ENCODE data around the gene GMIP. TPM values are rescaled to one million over a fixed set of nuclear protein-coding genes. Genes with fewer than 3 reads are reported as not detected.

The GMIP gene
- total and polyA plus RNA-seq, 2 of the 4 experiments (the other 2 are of a cell fraction) = 4.1 to 11.0 TPM

DNA sequence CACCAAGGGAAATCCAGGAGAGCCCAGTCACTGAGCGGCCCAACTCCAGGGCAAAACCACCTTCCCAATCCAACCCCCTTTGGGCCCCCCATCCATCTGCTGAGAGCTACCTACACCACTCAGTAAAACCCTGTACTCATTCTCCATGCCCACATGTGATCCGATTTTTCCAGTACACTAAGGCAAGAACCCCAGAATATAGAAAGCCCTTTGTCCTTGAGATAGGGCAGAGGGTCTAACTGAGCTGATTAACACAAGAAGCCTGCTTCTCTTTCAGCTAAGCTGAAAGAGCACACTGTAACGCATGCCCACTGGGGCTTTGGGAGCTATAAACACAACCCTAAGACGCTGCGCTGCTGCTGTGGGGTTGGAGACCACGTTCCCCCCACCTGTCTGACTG, 61.0 kb downstream of the GMIP start:
- no peak overlapping the region for H2BK20ac ChIP-seq (ENCODE audit: low read depth, low read length)
- no peak overlapping the region for H2BK15ac ChIP-seq (ENCODE audit: low read depth, low read length)
- H3K4me3 ChIP-seq (ENCODE audit: insufficient read depth, low read depth, low read length) = no peak overlapping the region
- no peak overlapping the region for H2AK9ac ChIP-seq (replicated peaks; ENCODE audit: low read depth, low read length, poor library complexity)
- H3K9ac ChIP-seq (ENCODE audit: low read depth, low read length) = no peak overlapping the region
- H3K56ac ChIP-seq (ENCODE audit: extremely low read depth, insufficient read depth, low read length) = no peak overlapping the region
- no peak overlapping the region for H2AK5ac ChIP-seq (ENCODE audit: low read depth, low read length)
- no peak overlapping the region for H3K18ac ChIP-seq (ENCODE audit: low read depth, low read length)
- H2BK5ac ChIP-seq (ENCODE audit: low read depth, low read length, poor library complexity, severe bottlenecking) = no peak overlapping the region
- no peak overlapping the region for H3K14ac ChIP-seq (replicated peaks; ENCODE audit: low read depth, low read length)
- no peaks in the 10 kb centered on the region for H3K36me3 ChIP-seq (ENCODE audit: control insufficient read depth, insufficient read depth, low read length)
- DNase-seq = no peak
- H4K5ac ChIP-seq (ENCODE audit: low read depth, low read length) = no peak overlapping the region
- POLR2A ChIA-PET (ENCODE audit: unreplicated experiment) = no interaction called here
- H3K4me1 ChIP-seq (ENCODE audit: control insufficient read depth, insufficient read depth, low read length) = no peaks in the 10 kb centered on the region
- no peaks in the 10 kb centered on the region for H4K20me1 ChIP-seq (ENCODE audit: insufficient read depth, low read length)
- no peaks in the 10 kb centered on the region for H3K9me3 ChIP-seq (ENCODE audit: control insufficient read depth, insufficient read depth, low read length)
- in situ Hi-C loops (cut with MboI; ENCODE audit: low sequenced_read_pairs) (no loop called here), dilution Hi-C loops (cut with HindIII; ENCODE audit: low sequenced_read_pairs, unreplicated experiment) (no loop called here), intact Hi-C loops (cut with micrococcal nuclease) (no loop called here)
- CTCF ChIA-PET = no interaction called here
- H2AFZ ChIP-seq (replicated peaks; ENCODE audit: low read length, poor library complexity) = no peak overlapping the region
- H4K8ac ChIP-seq (ENCODE audit: low read depth in 2 of 2, low read length in 2 of 2) = no peak overlapping the region
- no peak overlapping the region for H3K27ac ChIP-seq (ENCODE audit: insufficient read depth, low read length)
- ATAC-seq (ENCODE audit: low read depth) = no peak
- WGBS, 2 experiments (ENCODE audit: extremely low coverage in 2 of 2, insufficient read length in 1 of 2) = no CpG with 5 or more reads among the region's 6 CpGs
- H3K4me2 ChIP-seq (ENCODE audit: low read depth, low read length) = no peak overlapping the region
- BruUV-seq (replicated peaks) = no TSS peak
- TF ChIP-seq MAFK (IDR thresholded peaks at IDR 0.05; ENCODE audit: low read depth, low read length) (no peak), RFX5 (IDR thresholded peaks at IDR 0.05; ENCODE audit: low read depth, low read length) (no peak), MAZ (IDR thresholded peaks at IDR 0.05; ENCODE audit: borderline replicate concordance, low read depth, low read length) (no peak), SMC3 (IDR thresholded peaks at IDR 0.05; ENCODE audit: low read depth, low read length) (no peak), POLR2A (IDR thresholded peaks at IDR 0.05; ENCODE audit: low read depth, low read length) (no peak), MXI1 (IDR thresholded peaks at IDR 0.05; ENCODE audit: borderline replicate concordance, low read depth, low read length) (no peak), CHD1 (IDR thresholded peaks at IDR 0.05; ENCODE audit: low read depth, low read length) (no peak), RAD21 (IDR thresholded peaks at IDR 0.05; ENCODE audit: low read length) (no peak), FOS (IDR thresholded peaks at IDR 0.05; ENCODE audit: low read depth, low read length) (no peak), CEBPB (IDR thresholded peaks at IDR 0.05; ENCODE audit: low read depth, low read length) (no peak), RCOR1 (IDR thresholded peaks at IDR 0.05; ENCODE audit: insufficient replicate concordance, low read length) (no peak), BHLHE40 (IDR thresholded peaks at IDR 0.05; ENCODE audit: low read depth, low read length) (no peak), NFE2L2 (IDR thresholded peaks at IDR 0.05; ENCODE audit: low read depth, low read length) (no peak)
- TF ChIP-seq, protein P1, sequence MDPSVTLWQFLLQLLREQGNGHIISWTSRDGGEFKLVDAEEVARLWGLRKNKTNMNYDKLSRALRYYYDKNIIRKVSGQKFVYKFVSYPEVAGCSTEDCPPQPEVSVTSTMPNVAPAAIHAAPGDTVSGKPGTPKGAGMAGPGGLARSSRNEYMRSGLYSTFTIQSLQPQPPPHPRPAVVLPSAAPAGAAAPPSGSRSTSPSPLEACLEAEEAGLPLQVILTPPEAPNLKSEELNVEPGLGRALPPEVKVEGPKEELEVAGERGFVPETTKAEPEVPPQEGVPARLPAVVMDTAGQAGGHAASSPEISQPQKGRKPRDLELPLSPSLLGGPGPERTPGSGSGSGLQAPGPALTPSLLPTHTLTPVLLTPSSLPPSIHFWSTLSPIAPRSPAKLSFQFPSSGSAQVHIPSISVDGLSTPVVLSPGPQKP (IDR thresholded peaks at IDR 0.05; ENCODE audit: borderline replicate concordance, low read depth, low read length) = no peak
- TF ChIP-seq, protein P2, sequence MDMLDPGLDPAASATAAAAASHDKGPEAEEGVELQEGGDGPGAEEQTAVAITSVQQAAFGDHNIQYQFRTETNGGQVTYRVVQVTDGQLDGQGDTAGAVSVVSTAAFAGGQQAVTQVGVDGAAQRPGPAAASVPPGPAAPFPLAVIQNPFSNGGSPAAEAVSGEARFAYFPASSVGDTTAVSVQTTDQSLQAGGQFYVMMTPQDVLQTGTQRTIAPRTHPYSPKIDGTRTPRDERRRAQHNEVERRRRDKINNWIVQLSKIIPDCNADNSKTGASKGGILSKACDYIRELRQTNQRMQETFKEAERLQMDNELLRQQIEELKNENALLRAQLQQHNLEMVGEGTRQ (IDR thresholded peaks at IDR 0.05; ENCODE audit: low read depth, low read length) = no peak
- TF ChIP-seq, protein P3, sequence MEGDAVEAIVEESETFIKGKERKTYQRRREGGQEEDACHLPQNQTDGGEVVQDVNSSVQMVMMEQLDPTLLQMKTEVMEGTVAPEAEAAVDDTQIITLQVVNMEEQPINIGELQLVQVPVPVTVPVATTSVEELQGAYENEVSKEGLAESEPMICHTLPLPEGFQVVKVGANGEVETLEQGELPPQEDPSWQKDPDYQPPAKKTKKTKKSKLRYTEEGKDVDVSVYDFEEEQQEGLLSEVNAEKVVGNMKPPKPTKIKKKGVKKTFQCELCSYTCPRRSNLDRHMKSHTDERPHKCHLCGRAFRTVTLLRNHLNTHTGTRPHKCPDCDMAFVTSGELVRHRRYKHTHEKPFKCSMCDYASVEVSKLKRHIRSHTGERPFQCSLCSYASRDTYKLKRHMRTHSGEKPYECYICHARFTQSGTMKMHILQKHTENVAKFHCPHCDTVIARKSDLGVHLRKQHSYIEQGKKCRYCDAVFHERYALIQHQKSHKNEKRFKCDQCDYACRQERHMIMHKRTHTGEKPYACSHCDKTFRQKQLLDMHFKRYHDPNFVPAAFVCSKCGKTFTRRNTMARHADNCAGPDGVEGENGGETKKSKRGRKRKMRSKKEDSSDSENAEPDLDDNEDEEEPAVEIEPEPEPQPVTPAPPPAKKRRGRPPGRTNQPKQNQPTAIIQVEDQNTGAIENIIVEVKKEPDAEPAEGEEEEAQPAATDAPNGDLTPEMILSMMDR (conservative IDR thresholded peaks at IDR 0.05; ENCODE audit: low read depth, low read length) = no peak
- no peak overlapping the region for H3K23ac ChIP-seq (ENCODE audit: low read depth, low read length)
- H4K91ac ChIP-seq (ENCODE audit: insufficient read depth, low read depth, low read length) = no peak overlapping the region
- no peaks in the 10 kb centered on the region for H3K79me1 ChIP-seq (ENCODE audit: low read depth in 1 of 2, low read length in 2 of 2)
- H3K27me3 ChIP-seq (ENCODE audit: control insufficient read depth, insufficient read depth, low read length) = no peaks in the 10 kb centered on the region
- H2BK120ac ChIP-seq (ENCODE audit: low read depth, low read length) = no peak overlapping the region
- H3K4ac ChIP-seq (ENCODE audit: low read depth, low read length) = no peak overlapping the region
- H3K9me1 ChIP-seq (ENCODE audit: insufficient read depth, low read length) = no peaks in the 10 kb centered on the region
